Measurements from ENCODE around the gene SH3GL1.
A peak's percentile ranks its signal among the peaks of the same experiment; 100 is the strongest.

SH3GL1 gene

DNA sequence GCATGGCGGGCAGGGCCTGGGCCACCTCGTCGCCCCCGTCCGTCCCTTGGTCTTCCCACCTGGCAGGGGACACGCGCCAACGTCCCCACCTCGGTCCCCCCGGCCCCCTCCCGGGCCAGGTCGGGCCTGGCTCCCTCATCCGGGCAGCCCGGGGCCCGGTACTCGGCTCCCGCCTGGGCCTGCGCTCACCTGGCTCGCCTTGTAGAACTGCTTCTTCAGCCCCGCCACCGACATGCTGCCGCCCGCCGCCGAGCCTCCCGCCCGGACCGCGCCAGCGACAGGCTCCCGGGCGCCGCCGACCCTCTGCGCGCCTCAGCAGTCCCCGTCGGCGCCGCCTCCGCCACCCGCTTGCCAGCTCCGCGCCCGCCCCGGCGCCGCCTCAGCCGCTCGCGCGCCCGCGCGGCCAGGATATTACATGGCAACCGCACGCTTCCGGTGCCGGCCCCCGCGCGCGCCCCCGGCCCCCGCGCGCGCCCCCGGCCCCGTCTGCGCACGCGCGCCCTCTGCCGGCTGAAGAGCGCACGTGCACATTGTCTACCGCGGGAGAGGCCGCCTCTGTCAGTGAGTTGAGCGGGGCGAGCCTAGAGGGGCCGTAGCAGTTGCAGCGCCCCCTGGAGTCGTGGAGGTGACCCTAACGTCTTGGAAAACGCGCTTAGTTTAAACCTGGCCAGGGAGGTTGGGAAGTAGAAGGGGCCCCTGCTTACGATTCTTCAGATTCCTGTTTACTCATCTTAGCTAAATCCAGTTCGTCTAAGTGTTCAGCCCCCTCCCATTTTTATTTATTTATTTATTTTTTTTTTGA, at the start of gene SH3GL1:
TSS of gene SH3GL1 (minus strand) at position 413 of the 802 bp plus-strand sequence. CDS start at position 234, 179 bp downstream.
- peak; percentile 82 for DNase-seq

GRCh38 chr19:4449639-4450028, 49.3 kb upstream of the SH3GL1 start:
- no peak for DNase-seq

DNA sequence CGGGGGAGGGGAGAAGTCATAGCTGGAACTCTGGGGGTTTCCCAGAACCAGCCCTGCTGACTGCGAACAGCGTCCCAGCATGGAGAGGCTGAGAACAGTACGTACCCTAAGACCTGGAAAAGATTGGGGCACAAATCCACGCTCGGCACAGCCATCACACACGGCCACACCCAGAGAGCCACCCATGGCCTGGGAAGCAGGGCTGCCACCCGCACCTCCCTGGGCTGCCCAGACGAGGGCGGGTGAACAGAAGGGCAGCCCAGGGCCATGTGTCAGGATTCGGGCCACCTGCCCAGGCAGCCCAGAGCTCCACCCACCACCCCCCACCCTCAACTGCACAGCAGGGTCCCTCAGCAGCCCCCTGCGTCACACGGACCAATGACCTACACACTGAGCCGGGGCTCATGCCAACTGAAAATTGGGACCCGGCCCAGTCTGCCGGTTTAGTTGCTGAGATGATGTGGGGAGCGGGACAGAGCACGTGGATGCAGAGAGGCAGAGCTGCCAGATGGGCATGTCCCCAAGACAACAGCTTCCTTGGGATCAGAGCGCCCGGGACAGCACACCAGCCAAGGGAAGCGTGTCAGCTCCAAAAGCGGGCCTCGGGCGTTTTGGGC, 48.8 kb upstream of the SH3GL1 start:
- DNase-seq, result no peak

DNA sequence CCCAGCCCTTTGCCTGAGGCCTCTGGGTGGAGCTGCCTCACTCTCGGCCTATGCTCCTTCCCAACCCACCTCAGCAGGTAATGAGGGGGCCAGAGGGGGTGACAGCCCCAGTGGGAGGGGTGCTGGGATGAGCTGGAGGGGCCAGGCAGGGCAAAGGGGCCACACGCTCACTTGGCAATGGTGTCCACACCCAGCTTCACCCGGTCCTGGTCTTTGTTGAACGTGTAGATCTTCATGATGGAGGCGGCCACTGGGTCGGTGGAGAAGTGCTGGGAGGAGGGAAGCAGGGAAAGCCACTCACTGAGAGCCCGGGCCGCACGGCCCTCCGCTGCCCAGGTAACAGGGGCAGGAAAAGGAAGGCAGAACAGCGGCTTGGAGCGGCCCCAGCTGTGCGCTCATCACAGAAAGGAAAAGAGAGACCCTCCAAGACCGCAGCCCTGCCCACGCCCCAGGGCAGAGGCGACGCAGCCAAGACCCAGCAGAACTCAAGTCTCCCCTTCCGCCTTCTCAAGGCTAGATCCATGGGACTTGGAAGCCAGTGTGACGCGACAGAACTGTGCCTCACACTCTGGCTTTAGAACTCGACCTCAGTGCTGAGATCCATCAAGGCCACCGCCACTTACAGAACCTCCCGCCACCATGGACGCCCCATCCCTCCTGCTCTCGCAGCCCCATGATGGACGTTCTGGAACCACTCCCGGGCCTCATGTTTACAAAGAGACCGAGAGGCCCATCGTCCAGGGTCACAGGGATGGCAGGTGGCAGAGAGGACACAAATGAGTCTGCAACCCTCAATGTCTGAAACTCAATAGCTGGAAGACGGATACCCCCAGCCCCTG, 48.0 kb upstream of the SH3GL1 start:
- DNase-seq, result no peak

- no peak for DNase-seq
These were observed 47.2 kb upstream of the SH3GL1 start for GRCh38 chr19:4447327-4448146.

DNA sequence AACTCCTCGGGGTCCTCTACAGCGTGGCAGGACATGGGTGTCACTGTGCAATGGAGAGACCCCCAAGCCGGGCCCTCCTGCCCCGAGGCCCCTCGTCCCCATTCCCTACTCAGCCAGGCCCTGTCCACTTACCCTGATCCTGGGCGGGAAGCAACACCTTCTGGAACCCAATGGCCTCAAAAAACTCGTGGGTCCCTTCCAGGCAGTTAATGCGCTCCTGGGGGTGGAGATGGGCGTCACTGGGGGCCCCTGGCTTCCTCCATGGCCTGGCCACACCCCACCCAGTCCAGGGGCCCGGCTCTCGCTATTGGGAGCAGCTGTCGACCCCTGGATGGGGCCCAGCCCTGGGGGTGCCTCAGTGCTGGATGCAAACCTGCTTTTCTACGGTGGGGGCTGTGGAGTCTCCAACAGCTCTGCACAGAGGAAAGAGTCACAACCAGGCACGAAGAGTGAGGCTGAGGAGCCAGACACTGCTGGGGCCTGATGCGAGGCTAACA, 46.4 kb upstream of the SH3GL1 start:
- no peak for DNase-seq

- no peak for DNase-seq
These were observed 45.8 kb upstream of the SH3GL1 start for GRCh38 chr19:4445963-4446703.

DNA sequence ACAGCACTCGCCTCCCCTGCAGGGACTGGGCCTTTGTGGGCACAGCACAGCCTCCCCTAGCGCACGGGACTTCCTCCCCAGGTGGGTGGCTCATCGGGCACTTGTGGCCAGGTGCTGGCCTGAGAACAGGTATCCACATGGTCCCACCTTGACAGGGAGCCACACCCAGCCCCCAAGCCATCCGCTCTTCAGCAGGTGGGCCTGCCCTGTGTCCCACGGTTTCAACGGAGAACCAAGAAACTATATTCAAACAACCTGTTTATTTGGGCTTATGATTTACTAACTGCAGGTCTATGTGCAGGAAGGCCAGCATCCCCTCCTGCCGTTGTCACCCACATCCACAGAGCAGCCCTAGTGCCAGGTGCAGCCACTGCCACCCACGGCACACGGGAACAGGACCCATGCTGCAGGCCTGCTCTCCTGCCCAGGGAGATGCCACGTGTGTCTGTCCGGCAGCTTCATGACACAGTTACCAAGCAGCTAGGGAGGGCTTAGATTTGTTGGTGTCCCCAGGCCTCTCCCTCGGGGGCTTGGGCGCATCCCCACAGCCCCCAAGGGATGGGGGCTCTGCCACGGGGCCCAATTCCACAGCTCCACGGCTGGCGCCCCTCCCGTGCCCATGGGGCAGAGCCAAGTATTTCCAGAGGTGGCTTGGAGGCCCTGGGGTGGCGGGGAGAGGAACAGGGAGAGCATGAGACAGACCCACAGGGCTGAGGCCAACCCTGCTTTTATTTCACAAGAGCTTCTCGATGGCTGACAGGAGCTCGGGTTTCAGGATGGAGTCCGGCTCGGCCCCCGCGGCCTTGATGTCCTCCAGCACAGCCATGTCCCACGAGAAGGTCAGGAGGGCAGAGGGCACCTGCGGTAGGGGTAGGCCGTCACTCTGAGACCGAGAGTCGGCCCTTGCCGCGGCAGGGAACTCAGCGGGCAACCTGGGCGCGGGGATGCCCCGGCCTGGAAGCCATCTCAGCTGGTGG, 44.7 kb upstream of the SH3GL1 start:
- DNase-seq, result no peak

- DNase-seq, result no peak
These were observed 43.8 kb upstream of the SH3GL1 start for GRCh38 chr19:4443966-4444764.

GRCh38 chr19:4443188-4443587, 42.8 kb upstream of the SH3GL1 start:
- no peak for DNase-seq

- no peak for DNase-seq
These were observed 42.4 kb upstream of the SH3GL1 start for GRCh38 chr19:4442819-4443146.

GRCh38 chr19:4441994-4442818, 41.9 kb upstream of the SH3GL1 start:
- DNase-seq, result no peak

DNA sequence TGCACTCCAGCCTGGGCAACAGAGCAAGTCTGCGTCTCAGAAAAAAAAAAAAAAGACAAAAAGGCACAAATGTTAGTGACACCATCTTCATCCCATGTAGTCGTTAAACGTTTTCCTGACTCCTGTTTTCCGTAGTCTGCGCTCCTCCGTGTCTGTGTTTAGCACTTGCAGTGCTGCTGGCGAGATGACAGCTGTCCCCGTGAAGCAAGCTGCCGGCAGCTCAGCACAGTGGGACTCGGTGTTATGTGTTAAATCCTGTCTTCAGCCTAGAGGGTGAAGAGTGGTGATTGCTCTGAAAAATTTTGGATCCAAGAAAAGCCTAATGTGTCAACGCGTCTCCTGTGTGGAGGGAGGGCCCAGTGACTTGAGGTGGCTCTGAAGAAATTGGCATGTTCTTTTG, 38.9 kb upstream of the SH3GL1 start:
- DNase-seq, result no peak

GRCh38 chr19:4437103-4437502, 36.8 kb upstream of the SH3GL1 start:
- DNase-seq, result no peak

DNA sequence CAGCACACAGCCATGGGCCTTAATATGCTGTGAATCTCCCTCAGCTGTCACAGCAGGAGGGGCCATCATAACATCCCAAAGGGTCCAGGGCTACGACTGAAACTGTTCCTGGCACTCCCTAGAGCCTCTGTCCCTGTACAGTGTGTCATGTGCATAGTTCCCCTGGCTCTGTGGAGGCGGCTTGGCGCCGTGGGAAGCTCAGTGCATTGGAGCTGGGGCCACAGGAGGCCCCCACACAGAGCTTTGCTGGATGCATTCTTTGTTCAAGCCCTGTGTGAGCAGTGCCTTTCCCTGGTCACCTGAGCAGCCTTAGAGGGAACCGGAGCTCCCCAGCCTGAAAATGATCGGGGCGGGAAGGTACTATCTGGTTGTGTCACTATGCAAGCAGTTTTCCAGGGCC, 35.9 kb upstream of the SH3GL1 start:
- no peak for DNase-seq

DNA sequence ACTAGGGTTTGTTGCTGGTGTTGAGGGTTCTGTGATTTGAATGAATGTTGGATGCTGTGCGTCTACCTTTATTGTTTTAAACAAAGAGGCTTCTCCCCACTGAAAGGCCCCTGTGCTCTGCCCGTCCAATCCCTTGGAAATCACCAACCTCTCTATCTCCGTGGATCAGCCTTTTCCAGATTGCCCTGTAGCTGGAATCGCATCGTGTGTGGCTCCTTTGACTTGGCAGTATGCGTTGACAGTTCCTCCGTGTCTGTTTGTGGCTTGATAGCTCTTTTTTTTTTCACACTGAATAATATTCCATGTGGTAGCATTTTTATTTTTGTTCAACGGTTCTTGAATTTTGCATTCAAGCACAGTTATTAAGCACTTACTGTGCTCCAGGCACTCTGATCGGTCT, 34.0 kb upstream of the SH3GL1 start:
- DNase-seq, result no peak

GRCh38 chr19:4432918-4433506, 32.7 kb upstream of the SH3GL1 start:
- DNase-seq, result no peak
